ENCODE measurements around the gene BCL2L12.
"Not testable (repeated sequence)": the region's sequence is repeated elsewhere in the genome, so short reads cannot be mapped to it uniquely, and the experiment has no call there.

DNA sequence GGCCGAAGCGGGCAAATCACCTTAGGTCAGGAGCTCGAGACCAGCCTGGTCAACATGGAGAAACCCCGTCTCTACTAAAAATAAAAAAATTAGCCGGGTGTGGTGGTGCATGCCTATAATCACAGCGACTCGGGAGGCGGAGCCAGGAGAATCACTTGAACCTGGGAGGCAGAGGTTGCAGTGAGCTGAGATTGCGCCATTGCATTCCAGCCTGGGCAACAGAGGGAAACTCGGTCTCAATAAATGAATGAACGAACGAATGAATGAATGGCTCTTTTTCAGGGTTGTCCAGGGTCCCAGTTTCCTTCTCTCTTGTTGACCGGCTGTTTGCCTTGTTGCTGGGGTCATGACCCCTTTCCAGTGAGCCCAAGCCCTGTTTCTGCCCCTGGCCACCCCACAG is 47.9 kb upstream of the BCL2L12 start:
- TF ChIP-seq POLR2AphosphoS5 (IDR thresholded peaks at IDR 0.05; ENCODE audit: borderline replicate concordance, low read depth, low read length); EZH2 (IDR thresholded peaks at IDR 0.05); FOXP2 (optimal IDR thresholded peaks at IDR 0.05; ENCODE audit: control extremely low read depth, extremely low read length, insufficient read depth): not testable (repeated sequence)

Data from SK-N-MC (cell line).